Measurements from ENCODE around the gene ADRA2B.

The ADRA2B gene

GRCh38 chr2:96115631-96116423 is 544 bp downstream of the ADRA2B start:
- no peak for DNase-seq

- no peak for DNase-seq
These were observed 1.3 kb downstream of the ADRA2B start for GRCh38 chr2:96114903-96115581.

- DNase-seq, result no peak
These were observed 1.8 kb downstream of the ADRA2B start for GRCh38 chr2:96114546-96114902.

DNA sequence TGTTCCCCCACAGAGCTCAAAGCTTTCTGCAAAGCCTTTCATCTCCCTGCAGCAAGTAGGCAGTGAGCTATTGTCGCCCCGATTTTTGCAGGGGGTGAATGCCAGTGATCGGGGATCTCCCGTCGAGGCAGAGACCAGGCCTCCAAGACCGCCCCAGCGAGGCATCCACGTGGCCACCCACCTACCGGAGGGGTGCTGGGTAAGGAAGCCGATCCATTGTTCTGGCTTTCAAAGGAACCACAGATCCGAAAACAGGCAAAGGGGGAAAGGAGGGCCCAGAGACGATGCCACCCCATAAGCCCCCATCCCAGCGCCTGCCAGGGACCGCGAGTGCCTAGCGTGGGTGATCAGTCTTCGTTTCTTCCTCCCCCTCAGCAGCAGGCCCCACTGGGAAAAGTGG is 2.4 kb downstream of the ADRA2B start:
- DNase-seq, result no peak

- no peak for DNase-seq
These were observed 3.0 kb downstream of the ADRA2B start for GRCh38 chr2:96113367-96113677.

DNA sequence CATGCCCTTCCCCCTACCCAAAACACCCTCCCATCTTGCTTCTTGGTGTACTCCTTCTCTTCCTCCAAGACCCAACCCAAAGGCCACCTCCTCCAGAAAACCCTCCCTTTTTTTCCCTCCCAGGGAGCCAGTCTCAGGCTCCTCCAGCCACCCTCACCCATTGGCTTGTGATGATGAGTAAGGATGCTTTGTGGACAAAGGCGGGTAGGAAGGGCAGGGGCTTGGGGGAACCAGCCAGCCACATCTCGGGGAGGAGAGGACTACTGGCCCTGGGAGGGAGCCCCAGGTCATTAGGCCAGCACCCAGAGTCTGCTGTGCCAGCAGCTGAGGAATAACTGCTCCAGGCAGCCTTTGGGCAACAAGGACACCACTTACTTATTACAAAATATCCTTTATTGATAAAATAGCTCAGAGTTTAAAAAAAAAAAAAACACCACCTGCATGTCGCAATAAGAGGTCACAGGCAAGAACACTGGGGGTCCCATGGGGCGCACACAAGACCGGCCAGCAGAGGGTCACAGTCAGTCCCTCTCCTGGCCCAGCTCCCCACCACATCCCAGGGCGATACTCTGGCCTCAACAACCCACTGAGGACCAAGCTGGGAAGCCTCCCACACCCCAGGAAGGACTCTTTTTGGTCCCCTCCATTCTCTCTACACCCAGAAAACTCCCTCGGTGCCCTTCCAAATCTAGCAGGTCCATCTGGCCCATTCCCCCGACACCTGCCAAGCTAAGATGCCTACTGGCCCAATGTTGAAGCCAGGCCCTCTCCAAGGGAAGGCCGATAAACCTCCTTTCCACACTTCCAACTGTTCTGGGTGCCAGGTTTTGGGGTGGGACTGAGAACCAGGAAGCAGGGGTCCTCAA is 3.6 kb downstream of the ADRA2B start:
- no peak for DNase-seq

GRCh38 chr2:96111823-96112500 is 4.4 kb downstream of the ADRA2B start:
- peak in 1 of 2 experiments; percentile 17 for DNase-seq

DNA sequence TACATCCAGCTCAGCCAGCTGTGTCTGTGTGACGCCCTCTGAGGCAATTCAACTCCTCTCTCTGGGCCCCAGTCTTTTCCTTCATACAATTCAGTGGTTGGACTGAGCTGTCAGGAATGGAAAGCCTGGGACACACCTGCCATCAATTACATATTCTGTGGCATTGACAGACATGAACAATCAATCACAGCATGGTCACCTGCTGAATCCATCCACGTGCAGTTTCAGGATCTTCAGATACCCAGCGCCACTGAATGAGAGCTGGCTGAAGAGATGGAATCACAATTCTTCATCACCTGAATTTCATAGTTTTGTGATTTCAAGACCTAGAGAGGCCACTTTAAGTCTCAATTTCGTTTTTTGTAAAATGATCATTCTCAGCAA is 5.1 kb downstream of the ADRA2B start:
- DNase-seq, result no peak

DNA sequence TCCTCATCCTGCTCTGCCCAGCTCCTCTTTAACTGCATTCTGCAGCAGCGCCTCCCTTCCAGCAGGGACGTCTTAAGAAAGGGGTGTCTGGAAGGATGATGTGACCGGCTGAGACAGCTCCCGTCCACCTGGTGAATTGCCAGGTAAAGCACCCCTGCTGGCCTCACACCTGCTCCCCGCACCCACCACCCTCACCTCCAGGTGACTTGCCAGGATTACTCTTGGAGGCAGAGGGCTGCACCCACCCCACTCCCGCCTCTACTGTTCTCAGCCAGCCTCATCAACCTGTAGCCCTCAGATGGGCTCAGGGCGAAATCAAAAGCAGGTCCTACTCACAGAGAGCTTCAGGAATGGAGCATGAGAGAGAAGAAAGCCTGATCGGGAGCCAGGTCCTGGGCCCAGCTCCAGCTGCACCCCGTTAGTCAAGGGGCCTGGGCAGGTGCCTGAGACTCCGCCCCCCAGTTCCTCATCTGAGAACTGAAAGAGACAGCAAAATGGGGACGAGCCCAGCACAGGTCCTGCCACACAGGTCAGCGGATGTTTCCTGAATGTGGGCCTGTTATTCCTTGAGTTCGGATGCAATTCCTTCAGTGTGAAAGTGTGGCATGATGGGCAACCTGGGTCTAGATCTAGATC is 5.6 kb downstream of the ADRA2B start:
- no peak for DNase-seq

- no peak for DNase-seq
These were observed 6.3 kb downstream of the ADRA2B start for GRCh38 chr2:96109931-96110511.

DNA sequence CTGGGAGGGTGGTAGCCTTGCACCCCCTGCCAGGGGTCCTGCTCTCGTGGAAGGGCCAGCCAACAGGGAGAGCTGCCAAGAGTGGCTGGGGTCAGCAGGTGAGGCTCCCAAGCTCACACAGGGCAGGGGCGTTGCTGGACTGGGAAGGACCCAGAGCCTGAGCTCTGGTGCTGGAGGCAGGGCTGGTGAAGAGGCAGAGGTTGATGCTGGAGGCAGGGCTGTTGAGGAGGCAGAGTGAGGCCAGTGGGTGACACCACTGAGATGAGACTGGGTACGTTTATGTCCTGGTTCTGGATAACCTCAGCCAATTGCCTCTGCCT is 7.0 kb downstream of the ADRA2B start:
- no peak for DNase-seq

DNA sequence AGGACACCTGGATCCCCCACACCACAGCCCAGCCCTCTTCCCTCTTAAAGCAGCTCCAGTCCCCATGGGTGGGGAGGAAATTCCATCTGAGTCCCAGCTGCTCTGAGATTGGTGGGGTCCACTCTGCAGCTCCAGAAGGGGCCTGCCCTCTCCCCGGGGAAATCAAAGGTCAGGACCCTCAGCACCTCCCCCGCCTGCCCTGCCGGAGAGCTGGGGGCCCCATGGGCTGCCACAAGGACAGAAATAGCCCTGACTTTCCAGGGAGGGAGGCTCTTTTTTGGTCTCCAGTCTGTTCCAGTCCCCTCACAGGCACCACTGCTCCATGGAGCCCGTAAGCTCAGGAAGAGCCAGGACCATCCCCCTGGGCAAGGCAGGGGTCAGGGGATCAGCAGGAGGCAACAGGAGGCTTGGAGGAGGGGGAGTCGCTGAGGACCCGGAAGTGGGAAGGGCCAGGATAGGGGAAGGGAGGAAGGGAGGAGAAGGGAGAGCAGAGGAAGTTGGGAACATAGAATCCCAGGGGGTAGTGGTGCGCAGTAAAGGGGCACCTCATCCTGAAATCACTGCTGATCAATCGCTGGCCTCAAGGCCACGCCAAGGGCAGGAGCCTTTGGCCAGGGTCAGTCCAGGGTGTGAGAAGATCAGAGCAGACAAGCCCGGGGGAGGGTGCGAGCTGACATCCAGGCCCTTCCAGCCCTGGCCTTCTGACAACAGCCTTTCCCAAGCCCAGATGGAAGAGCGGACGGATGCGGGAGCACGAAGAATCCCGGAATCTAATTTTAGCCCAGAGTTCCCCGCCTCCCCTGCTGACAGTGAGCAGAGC is 7.6 kb downstream of the ADRA2B start:
- DNase-seq, result no peak

DNA sequence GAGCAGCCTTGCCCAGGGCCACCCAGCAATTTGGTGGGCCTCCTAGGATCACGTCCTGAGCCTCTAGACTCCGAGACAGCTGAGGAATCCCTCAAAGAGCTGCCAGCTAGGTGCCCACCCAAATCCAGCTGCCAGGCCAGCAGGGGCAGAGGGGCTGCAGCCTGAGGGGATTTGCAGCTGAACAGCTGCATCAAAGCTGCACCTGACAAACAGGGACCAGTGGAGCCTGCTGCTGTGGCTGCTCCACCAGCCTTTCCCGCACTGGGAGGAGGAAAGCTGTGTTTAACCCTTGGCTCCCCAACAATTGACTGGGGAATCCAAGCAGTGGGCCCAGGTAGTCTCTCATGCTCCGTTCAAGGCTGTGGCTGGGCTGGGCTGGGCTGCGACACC is 8.2 kb downstream of the ADRA2B start:
- no peak for DNase-seq

DNA sequence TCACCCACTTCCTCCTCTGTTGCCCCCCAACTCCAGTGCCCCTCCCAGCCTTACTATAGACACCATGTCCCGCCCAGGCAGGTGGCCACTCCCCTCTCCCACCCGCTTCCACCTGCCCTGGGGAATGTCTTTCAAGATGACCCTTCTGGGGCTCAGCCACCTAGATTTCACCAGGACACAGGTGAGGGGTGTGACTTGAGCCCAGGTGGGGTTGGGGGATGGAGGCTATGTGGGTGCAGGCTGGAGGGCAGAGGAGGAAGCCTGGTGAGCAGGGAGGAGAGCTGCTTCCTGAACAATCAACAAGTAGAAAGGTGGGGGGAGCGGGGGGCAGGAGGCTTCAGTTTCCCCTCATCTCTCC is 8.7 kb downstream of the ADRA2B start:
- DNase-seq, result no peak

- no peak for DNase-seq
These were observed 9.2 kb downstream of the ADRA2B start for GRCh38 chr2:96106991-96107707.

DNA sequence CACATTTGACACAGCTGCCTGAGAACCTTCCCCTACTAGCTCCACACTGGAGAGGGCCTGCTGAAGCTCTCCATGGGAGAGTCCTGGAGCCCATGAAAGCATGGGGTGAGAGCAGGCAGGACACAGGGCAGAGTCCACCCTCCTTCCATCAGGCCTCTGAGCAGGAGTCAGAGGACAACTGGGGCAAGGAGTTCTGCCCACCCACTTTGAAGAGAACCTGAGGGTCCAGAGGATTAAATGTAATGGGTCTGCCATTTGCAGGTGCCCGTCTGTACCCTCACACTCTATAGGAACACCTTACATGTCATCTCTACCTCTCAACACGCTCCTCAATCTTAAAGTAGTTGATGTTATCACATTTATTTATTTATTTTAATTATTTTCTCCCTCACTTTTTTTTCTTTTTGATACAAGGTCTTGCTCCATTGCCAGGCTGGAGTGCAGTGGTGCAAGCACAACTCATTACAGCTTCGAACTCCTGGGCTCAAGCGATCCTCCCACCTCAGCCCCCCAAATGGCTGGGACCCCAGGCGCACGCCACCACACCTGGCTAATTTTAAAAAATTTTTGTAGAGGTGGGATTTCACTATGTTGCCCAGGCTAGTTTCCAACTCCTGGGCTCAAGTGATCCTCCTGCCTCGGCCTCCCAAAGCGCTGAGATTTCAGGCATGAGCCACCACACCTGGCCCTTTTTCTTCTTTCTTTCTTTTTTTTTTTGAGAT is 10.2 kb downstream of the ADRA2B start:
- DNase-seq, result no peak

DNA sequence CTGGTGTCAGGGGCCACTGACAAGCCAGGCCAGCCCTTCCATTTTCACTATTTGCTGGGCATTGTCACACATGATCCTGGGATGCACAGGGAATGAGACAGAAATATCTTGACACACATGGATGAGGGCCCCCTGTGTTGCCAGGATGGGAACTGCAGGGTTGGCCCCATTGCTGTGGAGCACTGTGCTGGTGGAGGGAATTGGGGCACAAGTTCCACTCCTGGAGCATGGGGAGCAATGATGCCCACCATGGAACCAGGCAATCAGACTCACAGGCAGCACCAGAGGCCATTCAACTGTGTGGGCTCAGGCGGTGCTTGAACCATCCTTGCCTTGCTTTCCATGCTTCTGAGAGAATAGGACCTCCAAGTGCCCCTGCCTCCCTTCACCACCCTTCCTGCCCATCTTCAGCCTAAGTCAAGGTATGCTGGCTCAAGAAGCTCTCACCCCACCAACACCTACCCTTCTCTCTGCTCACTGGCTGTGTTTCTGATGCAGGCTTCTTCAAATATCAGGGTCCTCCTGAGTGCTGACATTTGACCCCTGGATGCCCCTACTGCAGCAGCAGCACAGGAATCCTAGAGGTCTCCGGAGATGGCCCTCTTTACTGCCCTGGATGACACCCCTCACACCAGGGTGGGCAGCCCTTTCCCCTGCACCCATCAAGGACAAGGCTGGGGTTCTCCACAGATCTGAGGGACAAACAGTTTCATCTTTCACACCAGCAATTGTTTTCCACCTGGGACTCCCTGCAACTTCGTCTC is 11.0 kb downstream of the ADRA2B start:
- DNase-seq, result no peak

DNA sequence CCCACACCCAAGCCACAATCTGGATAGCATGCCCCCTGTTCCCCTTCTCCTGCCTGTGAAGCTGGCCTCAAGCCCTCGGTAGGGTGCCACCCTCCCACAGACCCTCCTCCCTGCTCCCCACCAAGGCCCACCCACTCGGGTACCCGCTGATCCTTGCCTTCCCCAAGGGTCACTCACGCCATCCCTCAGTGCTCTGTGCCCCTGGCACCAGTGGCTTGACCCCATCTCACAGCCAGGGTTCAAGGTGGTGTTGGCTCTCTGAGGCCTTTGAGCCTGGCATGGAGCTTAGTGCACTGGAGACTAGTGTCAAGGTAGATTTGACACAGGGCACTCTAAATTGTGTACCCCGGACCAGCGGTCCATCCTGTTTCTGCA is 11.9 kb downstream of the ADRA2B start:
- no peak for DNase-seq

DNA sequence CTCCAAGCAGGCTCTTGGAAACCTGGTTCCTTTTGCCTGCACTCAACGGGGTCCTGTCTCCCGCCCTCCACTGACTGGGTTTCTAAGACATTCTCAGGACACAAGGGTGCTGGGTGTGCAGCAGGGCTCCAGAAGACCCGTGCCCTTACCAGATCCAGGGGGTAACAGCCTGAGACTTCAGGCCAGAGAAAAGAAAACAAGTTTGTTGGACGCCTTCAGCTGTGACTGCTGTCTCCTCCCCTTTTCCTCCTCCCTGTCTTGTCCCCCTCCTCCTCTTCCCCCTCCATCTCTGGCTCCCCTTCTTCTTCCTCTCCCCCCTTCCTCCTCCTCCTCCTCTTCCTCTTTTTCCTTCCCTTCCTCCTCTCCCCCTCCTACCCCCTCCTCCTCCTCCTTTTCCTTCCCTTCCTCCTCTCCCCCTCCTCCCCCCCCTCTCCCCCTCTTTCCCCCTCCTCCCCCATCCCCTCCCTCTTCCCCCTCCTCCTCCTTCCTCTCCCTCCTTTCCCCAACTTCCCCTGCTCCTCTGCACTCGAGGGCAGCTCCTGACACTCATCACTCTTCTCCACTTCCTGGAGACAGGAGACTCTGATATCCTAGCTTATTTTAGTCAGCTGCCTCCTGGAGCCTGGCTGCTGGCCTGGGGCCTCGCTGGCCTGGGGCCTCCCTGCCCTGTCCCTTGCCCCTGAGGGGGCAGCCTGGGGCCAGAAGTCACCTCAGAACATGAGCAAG is 12.4 kb downstream of the ADRA2B start:
- no peak for DNase-seq
